K562 (cell line): ENCODE data around the gene CRELD2. TPM values are rescaled to one million over a fixed set of nuclear protein-coding genes. Genes with fewer than 3 reads are reported as not detected.

Source experiments
- ATAC-seq: fragments of 200-7000 bp; cut with Tn5 transposase; 3 replicates; pipeline ENCODE4 v1.9.1; 2020; ENCODE audit warnings: moderate library complexity
- BruUV-seq: library from RNA; stranded (reverse); fragments of 400-500 nt; replicated peaks from 2 replicates; lab custom pipeline; 2021; lab: Mats Ljungman, UMichigan
- CTCF ChIA-PET: fragments of 300-600 bp; formaldehyde crosslinking; extraction: SDS; loops from one replicate; lab custom pipeline; 2021; ENCODE audit warnings: low intra/inter-chr PET ratio; lab: Yijun Ruan, JAX
- POLR2A ChIA-PET: fragments of 300-600, 350-650 bp; sonication (Branson Sonifier 250); formaldehyde crosslinking; extraction: SDS; loops from one replicate; lab custom pipeline; 2021; ENCODE audit warnings: antibody characterized with exemption, inconsistent platforms; lab: Yijun Ruan, JAX
- DNase-seq, 4 experiments: peaks; one replicate each; pipeline versions ENCODE4 v3.0.0 to v3.0.0-alpha.2; 2011 to 2018; ENCODE audit warnings: low spot score in 3 of 4, mixed read lengths in 3 of 4; ENCODE audit errors: extremely low read depth in 1 of 4
- FAIRE-seq: peaks from 2 replicates; lab custom pipeline; 2011; peaks lifted over from hg19 to GRCh38; lab: Jason Lieb, UNC
- H2AFZ ChIP-seq: 2 replicates; pipeline ENCODE4 v1.6.0; 2011; ENCODE audit warnings: low read depth, low read length, control low read depth, inconsistent platforms
- H3K27ac ChIP-seq: fragments of 200-600 bp; 3 replicates; pipeline ENCODE4 v1.8.0; 2011; ENCODE audit warnings: low read depth, mild to moderate bottlenecking, control low read depth, inconsistent platforms, low read length, moderate library complexity, mixed read lengths; ENCODE audit errors: extremely low read depth
- H3K27me3 ChIP-seq, 2 experiments: fragments of 300-600 bp in 1 of 2; 2 replicates in 1 of 2; 3 replicates in 1 of 2; pipeline versions ENCODE4 v1.6.0 to v1.8.0; 2011; ENCODE audit warnings: inconsistent platforms in 2 of 2, low read length in 2 of 2, mild to moderate bottlenecking in 1 of 2, mixed read lengths in 1 of 2, moderate library complexity in 1 of 2; ENCODE audit not compliant: control insufficient read depth in 2 of 2, insufficient read depth in 2 of 2
- H3K36me3 ChIP-seq: fragments of 300-600 bp; 3 replicates; pipeline ENCODE4 v1.8.0; 2011; ENCODE audit warnings: mild to moderate bottlenecking, low read length, inconsistent platforms; ENCODE audit not compliant: control insufficient read depth, insufficient read depth
- H3K4me1 ChIP-seq, 2 experiments: fragments of 200-600 bp in 1 of 2; replicated peaks in 1 of 2; 2 replicates in 1 of 2; 3 replicates in 1 of 2; pipeline versions ENCODE4 v1.5.1 to v1.8.0; 2011; ENCODE audit warnings: inconsistent platforms in 2 of 2, low read length in 2 of 2, mild to moderate bottlenecking in 1 of 2, mixed read lengths in 1 of 2, moderate library complexity in 1 of 2; ENCODE audit not compliant: control insufficient read depth in 2 of 2, insufficient read depth in 2 of 2
- H3K4me2 ChIP-seq: 2 replicates; pipeline ENCODE4 v1.6.1; 2011; ENCODE audit warnings: low read length, control low read depth, inconsistent platforms, mixed read lengths; ENCODE audit not compliant: insufficient read depth
- H3K4me3 ChIP-seq: fragments of 200-600 bp; sonication (generic), shearing (Covaris generic); 2 replicates; pipeline ENCODE4 v1.5.1; 2016; ENCODE audit warnings: control low read depth, inconsistent platforms
- H3K79me2 ChIP-seq: fragments of 200-600 bp; 3 replicates; pipeline ENCODE4 v1.8.0; 2011; ENCODE audit warnings: low read length, inconsistent platforms; ENCODE audit not compliant: control insufficient read depth, insufficient read depth
- H3K9ac ChIP-seq, 2 experiments: 2 replicates each; pipeline versions ENCODE4 v1.6.0 to v1.6.1; 2011; ENCODE audit warnings: low read depth in 2 of 2, low read length in 2 of 2, control low read depth in 1 of 2, inconsistent platforms in 1 of 2, mild to moderate bottlenecking in 1 of 2, mixed read lengths in 1 of 2; ENCODE audit not compliant: insufficient read depth in 1 of 2
- H3K9me1 ChIP-seq: one replicate; pipeline ENCODE4 v1.6.0; 2011; ENCODE audit warnings: inconsistent platforms, mild to moderate bottlenecking, low read length, moderate library complexity; ENCODE audit not compliant: control insufficient read depth, insufficient read depth
- H3K9me3 ChIP-seq: replicated peaks from 2 replicates; pipeline ENCODE4 v1.5.1; 2011; ENCODE audit warnings: low read depth, low read length, inconsistent platforms; ENCODE audit not compliant: control insufficient read depth, insufficient read depth
- H4K20me1 ChIP-seq: replicated peaks from 2 replicates; pipeline ENCODE4 v1.6.1; 2011; ENCODE audit warnings: low read length, inconsistent platforms, mixed read lengths; ENCODE audit not compliant: control insufficient read depth, insufficient read depth
- MEF2A ChIP-seq: IDR thresholded peaks from 2 replicates; pipeline ENCODE4 v1.6.1; 2011; ENCODE audit warnings: low read depth, mild to moderate bottlenecking, low read length, moderate library complexity; ENCODE audit not compliant: control insufficient read depth
- MEF2D ChIP-seq: conservative IDR thresholded peaks from 2 replicates; pipeline ENCODE4 v1.6.1; 2016; ENCODE audit warnings: low read depth, missing genetic modification characterization, missing compliant biosample characterization
- MTF1 ChIP-seq: fragments of 250-450 bp; sonication (Bioruptor Pico); IDR thresholded peaks from 2 replicates; pipeline ENCODE4 v1.9.0; 2021; ENCODE audit warnings: moderate library complexity, mild to moderate bottlenecking, inconsistent platforms, borderline replicate concordance
- TRIM28 ChIP-seq: fragments of 450-650 bp; IDR thresholded peaks from 2 replicates; pipeline ENCODE4 v1.6.1; 2017
- YBX1 ChIP-seq: fragments of 450-650 bp; IDR thresholded peaks from 2 replicates; pipeline ENCODE4 v1.7.1; 2016; ENCODE audit warnings: mild to moderate bottlenecking
- WGBS: fragments of 100-300 bp; shearing (Covaris generic); methylation state at CpG from one replicate; pipeline ENCODE4 v1.1.6; 2016; ENCODE audit warnings: low coverage, mixed read lengths; ENCODE audit not compliant: insufficient coverage; ENCODE audit errors: missing lambda C conversion rate; 5-methylcytosine and 5-hydroxymethylcytosine counted together
- in situ Hi-C: fragments of 300-500 bp; cut with MboI; formaldehyde crosslinking; loops from 4 replicates; pipeline ENCODE4 v1.15.0; 2018; ENCODE audit warnings: inconsistent platforms, mixed read lengths
- intact Hi-C: fragments of 100-400 bp; cut with micrococcal nuclease; formaldehyde crosslinking; loops from 2 replicates; pipeline ENCODE4 v1.14.2; 2022
- polyA plus RNA-seq, 8 experiments: library from polyadenylated mRNA; depleted of rRNA in 4 of 8; stranded (reverse) in 5 of 8; unstranded in 3 of 8; fragments of >200 nt; fragmentation: Nextera tagmentation in 2 of 8; fragmentation: Illumina TruSeq in 1 of 8; extraction: Ambion mirVana in 2 of 8; extraction: Trizol in 1 of 8; gene quantifications; 2 replicates each; pipeline versions ENCODE4 v1.2.1 to v1.2.3, GENCODE V29; 2011 to 2014; ENCODE audit warnings: inconsistent platforms in 1 of 8, missing spikeins in 1 of 8
- total RNA-seq, 7 experiments: library from RNA; depleted of rRNA in 6 of 7; stranded (reverse); fragments of >200 nt in 6 of 7; fragmentation: Illumina TruSeq in 2 of 7; extraction: Trizol in 2 of 7; gene quantifications; 2 replicates each; pipeline versions ENCODE4 v1.2.1 to v1.2.3, GENCODE V29; 2011 to 2021; ENCODE audit warnings: low replicate concordance in 1 of 7
- TF ChIP-seq, protein P1 (sequence below): sonication (generic); formaldehyde crosslinking; IDR thresholded peaks from 2 replicates; pipeline ENCODE4 v1.8.1; 2023; ENCODE audit warnings: mild to moderate bottlenecking, missing genetic modification reagents

The CRELD2 gene
- total and polyA plus RNA-seq, 9 of the 15 experiments (the other 6 are each of a cell fraction or from before 2014, with no cell fraction given): 0.96 to 25.3 (median 8.8) TPM

- DNase-seq (no peak), ATAC-seq (no peak), FAIRE-seq (no peak)
- peaks cover 3% of the 10 kb centered on the region for H3K9me3 ChIP-seq
- H3K27me3 ChIP-seq: no peaks in the 10 kb centered on the region
- H3K9me1 ChIP-seq: no peaks in the 10 kb centered on the region
- intact Hi-C loops: no loop called here
- no peak overlapping the region for H3K9ac ChIP-seq
- ChIA-PET CTCF (no interaction called here), POLR2A (interaction anchor here (1.1 to 1.6 kb wide), 2 partner anchors 10 to 13 kb away, joined by 4 to 6 read pairs; no protein-coding TSS in a partner anchor)
- H3K36me3 ChIP-seq: peaks cover 5% of the 10 kb centered on the region; the same call in 2 of the 3 replicates
- peaks cover 9% of the 10 kb centered on the region; the same call in 1 of the 2 replicates for H4K20me1 ChIP-seq
- no TSS peak for BruUV-seq
- no peak overlapping the region for H2AFZ ChIP-seq
- TF ChIP-seq TRIM28: peak; percentile 50; the same call in 1 of the 2 replicates
- TF ChIP-seq, protein P1, sequence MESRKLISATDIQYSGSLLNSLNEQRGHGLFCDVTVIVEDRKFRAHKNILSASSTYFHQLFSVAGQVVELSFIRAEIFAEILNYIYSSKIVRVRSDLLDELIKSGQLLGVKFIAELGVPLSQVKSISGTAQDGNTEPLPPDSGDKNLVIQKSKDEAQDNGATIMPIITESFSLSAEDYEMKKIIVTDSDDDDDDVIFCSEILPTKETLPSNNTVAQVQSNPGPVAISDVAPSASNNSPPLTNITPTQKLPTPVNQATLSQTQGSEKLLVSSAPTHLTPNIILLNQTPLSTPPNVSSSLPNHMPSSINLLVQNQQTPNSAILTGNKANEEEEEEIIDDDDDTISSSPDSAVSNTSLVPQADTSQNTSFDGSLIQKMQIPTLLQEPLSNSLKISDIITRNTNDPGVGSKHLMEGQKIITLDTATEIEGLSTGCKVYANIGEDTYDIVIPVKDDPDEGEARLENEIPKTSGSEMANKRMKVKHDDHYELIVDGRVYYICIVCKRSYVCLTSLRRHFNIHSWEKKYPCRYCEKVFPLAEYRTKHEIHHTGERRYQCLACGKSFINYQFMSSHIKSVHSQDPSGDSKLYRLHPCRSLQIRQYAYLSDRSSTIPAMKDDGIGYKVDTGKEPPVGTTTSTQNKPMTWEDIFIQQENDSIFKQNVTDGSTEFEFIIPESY: peak; percentile 86; the same call in 1 of the 2 replicates
- no peak for TF ChIP-seq YBX1
- TF ChIP-seq MEF2D (tag): 0 out of 2 replicates have a peak, but pooled peaks have one; percentile 23
- TF ChIP-seq MEF2A: peak; percentile 86; the same call in 1 of the 2 replicates
- TF ChIP-seq MTF1 (CRISPR knock-in tag): no peak
- no peak overlapping the region for H3K4me2 ChIP-seq
- in situ Hi-C loops: no loop called here
- H3K79me2 ChIP-seq: peaks cover 84% of the 10 kb centered on the region
- no peak overlapping the region for H3K27ac ChIP-seq
- WGBS: 86% methylated on average over 11 of the region's 17 CpGs
- H3K4me1 ChIP-seq: peaks cover 6 to 13% of the 10 kb centered on the region in 2 experiments; a peak in 4 of 5 replicates
- H3K4me3 ChIP-seq: no peak overlapping the region
These were observed 49.2 kb upstream of the CRELD2 start for GRCh38 chr22:49869086-49869830.
